GM21528 (cell line): Measurements from ENCODE around the gene APC2.
"Not testable (repeated sequence)": the region's sequence is repeated elsewhere in the genome, so short reads cannot be mapped to it uniquely, and the experiment has no call there.

Source experiments
- ATAC-seq: cut with Tn5 transposase; IDR thresholded peaks from one replicate; pipeline ENCODE4 v1.9.1; 2021; ENCODE audit warnings: mild to moderate bottlenecking, moderate library complexity; ENCODE audit not compliant: unreplicated experiment, low FRiP score

APC2 gene

DNA sequence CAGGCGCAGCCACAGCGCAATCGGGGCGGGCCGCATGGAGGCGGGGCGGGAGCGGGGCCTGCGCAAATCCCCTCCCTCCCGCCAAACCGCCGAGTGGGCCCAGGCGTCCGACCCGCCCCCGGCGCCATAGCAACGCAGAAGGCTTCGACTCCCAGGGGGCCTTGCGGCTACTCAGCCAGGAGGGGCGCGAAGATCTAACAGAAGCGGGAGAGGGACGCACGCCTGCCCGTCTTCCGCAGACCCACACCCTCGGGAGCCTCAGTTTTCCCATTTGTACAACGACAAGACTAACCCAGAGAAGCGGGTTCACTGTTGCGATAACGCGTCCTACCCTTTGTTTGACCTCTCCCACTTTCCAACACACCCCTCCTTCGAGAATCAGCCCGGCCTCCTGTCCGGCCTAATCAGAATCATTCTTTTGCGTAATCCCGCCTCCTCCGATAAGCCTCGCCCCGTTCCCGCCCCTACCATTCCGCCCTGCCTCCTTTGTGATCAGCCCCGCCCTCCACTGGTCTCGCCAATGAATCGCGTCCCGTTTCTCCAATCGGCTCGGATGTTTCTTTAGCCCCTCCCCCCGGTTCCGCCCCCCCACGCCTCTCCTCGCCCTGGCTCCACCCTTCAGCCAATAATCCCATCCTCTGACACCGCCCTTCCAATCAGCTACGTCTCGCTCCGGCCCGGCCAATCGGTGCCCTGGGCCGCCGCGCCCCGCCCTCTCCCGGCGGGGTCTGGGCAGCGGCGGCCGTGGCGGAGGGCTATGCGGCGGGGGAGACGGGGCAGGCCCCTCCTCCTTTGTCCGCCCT lies 40.6 kb downstream of the APC2 start, which contains the start of gene PCSK4:
PCSK4 (minus strand) TSS at position 40 of the 803 bp plus-strand sequence; CDS start at position 36, 4 bp downstream.
- peak; percentile 76 for ATAC-seq

DNA sequence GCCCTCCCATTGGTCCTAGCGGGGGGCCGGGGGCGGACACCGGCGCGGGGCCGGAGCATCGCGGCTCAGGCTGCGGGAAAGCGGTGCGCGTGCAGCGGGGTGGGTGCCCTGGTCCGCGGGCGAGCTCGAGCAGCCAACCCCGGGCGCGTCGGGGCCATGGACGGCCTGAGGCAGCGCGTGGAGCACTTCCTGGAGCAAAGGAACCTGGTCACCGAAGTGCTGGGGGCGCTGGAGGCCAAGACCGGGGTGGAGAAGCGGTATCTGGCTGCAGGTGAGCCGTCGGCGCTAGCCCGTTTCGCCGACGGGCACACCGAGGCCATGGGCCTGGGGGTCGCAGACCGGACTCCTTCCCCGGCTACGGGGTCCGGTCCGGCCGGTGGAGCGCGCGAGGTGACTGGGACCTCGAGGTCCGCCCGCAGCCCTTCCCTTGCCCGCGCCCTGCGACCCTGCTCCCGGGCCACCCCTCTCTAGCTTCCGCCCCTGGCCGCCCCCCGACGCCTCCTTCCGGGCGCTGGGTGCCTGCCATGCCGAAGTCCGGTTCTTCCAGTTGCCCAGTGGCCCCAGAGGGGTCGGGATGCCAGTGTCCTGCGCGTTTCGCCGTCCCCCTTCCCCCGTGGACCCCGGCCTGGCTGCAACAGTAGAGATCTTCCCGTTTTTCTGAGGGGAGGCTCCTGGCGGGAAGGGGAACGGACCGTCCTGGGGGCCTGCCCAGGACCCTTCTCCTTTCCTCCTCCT lies 41.4 kb downstream of the APC2 start, which contains the start of gene REEP6:
REEP6 (plus strand) TSS at position 68 of the 735 bp plus-strand sequence; CDS start at position 157, 89 bp downstream.
- ATAC-seq: no peak

DNA sequence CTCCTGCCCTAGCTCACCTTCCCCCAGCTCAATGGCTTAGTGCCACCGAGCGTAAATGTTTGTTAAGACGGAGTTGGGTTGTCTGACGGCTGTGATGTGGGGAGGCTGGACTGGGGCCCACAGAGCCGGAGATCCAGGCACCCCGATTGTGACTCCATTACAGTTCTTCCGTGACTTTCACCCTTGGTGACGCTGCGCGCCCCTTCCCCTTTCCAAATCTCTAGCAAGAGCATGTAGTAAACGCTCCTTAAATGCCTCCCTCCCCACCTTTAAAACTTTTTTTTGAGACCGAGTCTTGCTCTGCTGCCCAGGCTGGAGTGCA lies 41.9 kb downstream of the APC2 start:
- no peak for ATAC-seq

DNA sequence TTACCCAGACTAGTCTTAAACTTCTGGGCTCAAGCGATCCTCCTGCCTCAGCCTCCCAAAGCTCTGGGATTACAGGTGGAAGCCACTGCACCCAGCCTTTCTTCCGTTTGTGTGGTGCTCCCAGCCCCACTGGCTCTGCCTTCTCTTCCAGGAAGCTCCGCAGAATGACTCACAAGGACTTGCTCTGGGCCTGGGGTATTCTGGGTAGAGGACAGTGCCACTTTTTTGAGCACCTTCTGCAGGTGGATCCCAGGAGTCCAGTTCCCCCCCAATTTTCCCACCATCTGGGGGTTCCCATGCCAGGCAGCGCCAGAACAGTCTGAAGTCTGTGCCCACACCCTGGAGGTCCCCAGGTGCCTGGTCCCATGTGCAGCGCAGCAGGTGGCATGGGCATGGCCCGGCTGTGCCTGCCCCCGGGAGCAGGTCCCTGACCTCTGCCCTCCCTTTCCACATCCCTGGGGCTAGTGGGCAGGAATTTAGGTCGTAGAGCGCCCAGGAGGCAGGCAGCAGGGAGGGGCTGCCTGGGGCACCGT lies 42.6 kb downstream of the APC2 start:
- no peak for ATAC-seq

DNA sequence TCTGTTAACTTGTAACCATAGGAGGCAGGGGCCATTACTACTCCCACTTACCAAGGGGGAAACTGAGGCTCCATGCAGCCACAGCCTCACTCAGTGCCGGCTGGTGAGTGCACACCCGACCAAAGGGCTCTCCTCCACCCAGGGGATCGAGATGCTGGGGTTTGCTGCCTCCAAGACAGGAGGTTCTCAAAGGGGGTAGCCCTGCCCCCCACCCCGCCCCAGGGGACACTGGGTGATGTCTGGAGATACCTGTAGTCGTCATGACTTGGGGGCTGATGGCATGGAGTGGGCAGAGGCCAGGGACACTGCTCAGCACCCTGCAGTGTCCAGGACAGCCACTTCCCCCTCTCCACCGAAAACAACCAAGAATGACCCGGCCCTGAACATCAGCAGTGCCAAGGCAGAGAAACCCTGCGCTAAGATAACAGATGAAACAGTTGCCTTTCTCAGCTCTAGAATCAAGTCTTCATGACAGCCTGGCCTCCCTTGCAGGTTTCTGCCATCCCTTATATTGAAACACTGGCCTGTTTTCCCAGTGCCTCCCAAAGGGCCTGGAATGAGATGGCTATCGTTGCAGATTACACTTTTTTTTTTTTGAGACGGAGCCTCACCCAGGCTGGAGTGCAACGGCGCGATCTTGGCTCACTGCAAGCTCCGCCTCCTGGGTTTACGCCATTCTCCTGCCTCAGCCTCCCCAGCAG lies 44.3 kb downstream of the APC2 start:
- ATAC-seq: no peak

DNA sequence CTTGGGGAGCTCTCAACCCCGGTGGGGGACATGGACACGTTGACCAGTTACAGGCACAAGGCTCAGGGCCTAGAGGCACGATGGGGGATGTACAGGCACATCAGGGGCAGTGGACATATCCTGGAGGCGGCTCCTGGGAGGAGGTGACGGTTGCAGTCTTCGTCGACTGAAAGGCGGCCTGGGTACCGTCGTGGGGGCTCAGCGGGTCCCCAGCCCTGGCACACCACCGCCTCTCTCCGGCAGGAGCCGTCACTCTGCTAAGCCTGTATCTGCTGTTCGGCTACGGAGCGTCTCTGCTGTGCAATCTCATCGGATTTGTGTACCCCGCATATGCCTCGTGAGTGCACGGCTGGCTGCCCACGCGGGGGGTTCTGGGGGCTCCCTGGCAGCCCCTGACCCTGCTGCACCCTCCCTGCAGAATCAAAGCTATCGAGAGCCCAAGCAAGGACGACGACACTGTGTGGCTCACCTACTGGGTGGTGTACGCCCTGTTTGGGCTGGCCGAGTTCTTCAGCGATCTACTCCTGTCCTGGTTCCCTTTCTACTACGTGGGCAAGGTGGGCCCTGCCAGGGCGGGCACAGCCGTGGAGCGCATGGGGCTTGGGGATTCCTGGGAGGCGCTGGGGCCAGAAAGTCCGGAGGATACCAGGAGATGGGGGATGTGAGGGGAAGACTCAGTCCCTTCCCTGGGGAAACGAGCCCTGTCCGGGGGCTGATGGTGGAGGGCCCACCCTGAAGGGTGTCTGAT lies 45.3 kb downstream of the APC2 start:
- no peak for ATAC-seq

DNA sequence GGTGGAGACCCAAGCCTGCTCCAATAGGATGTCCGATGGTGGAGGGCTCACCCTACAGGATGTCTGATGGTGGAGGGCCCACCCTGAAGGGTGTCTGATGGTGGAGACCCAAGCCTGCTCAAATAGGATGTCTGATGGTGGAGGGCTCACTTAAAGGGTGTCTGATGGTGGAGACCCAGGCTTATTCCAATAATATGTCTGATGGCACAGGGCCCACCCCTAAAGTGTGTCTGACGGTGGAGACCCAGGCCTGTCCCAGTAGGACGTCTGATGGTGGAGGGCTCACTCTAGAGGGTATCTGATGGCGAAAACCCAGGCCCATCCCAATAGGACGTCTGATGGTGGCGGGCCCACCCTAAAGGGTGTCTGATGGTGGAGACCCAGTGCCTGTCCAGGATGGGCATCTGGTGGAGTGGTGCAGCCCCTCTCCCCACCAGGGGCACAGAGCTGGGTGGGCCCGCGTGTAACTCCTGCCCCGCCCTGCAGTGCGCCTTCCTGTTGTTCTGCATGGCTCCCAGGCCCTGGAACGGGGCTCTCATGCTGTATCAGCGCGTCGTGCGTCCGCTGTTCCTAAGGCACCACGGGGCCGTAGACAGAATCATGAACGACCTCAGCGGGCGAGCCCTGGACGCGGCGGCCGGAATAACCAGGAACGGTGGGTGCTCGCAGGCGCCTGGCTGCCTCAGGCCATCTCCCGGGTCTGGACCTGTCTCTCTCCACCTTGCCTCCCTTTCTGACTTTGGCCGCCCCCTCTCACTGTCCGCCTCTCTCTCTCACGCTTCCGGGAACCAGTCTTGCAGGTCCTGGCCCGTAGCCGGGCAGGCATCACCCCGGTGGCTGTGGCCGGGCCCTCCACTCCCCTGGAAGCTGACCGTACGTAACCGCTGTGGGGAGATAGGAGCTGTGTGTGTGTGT lies 46.1 kb downstream of the APC2 start:
- no peak for ATAC-seq

DNA sequence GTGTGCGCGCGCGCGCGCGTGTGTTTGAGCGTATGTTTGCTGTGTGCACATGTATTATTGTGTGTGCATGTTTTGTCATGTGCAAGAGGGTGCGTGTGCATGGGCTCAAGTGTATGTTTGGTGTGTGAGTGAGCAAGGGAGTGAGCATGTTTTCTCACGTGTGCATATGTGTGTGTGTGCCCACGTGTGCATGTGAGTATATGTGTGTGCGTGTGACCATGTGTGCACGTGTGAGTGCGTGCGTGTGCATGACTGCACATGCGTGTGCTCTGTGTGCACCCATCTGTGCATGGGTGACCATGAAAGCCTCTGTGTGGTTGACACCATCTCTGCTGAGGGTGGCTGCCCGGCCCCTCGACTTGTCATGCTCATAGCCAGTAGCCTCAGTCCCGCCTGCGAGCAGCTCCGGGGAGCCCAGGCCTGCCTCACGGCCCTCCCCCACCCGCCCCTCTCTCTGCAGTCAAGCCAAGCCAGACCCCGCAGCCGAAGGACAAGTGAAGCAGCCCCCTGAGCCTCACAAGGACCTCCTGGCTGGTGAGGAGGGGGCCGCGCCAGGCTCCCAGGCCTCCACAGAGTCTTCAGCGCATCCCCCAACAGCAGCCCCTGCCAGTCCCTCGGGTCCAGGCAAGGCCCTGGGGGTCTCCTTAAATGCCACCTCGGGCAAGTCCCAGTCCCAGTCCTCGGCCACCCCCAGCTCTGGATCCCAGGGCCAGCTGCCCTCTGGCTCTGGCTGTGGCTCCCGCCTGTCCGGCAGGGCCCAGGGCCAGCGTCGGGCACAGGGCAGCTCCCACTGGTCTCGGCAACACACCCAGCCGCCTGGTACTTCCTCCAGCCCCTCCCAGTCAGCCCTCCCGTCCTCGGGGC lies 47.0 kb downstream of the APC2 start:
- ATAC-seq: no peak

DNA sequence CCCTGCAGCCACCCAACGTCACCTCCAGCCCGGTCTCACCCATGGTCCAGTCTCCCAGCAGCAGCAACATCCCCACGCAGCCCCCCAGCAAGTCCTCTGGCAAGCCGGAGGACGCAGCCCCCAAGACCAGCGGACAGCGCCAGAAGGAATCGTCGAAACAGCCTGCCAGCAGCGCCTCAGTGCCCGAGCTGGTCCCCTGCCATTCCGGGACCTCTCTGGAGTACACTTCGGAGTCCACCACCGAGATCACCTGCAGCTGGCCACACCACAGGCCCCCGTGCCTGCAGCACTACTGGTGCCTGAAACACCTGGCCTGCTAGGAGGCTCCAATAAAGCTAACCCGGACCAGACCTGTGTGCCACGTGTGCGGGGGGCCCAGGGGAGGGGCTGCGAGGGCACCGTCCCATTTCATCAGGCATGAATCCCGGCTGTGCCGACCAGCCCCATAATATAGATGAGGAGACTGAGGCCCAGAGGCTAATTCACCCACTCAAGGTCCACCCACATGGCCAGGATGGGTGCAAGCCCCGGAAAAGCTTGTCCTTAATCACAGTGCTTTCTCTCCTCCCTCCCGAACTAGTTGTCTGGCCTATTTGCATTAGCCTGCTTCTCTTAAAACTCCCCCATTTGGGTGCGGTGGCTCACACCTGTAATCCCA lies 47.8 kb downstream of the APC2 start:
- ATAC-seq: no peak

DNA sequence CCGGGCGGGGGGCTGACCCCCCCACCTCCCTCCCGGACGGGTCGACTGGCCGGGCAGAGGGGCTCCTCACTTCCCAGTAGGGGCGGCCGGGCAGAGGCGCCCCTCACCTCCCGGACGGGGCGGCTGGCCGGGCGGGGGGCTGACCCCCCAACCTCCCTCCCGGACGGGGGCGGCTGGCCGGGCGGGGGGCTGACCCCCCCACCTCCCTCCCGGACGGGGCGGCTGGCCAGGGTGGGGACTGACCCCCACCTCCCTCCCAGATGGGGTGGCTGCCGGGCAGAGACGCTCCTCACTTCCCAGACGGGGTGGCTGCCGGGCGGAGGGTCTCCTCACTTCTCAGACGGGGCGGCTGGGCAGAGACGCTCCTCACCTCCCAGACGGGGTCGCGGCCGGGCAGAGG lies 49.3 kb downstream of the APC2 start:
- ATAC-seq: not testable (repeated sequence)

DNA sequence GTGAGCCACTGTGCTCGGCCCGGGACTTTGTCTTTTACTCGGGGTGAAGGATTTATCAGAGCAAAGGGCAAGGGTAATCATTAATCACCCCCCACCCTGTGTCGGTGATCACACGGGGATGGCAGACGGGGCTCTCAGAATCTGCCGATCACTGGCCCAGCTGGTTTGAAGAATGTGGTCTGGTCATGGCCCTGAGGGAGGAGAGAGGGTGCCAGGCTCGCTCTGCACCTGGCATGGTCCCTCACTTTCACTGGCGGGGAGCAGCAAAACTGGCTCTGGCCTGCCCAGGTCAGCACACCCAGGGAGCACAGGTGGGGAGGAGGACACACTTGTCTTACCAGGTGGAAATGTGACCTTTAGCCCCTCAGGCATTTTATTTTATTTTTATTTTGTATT lies 51.3 kb downstream of the APC2 start:
- ATAC-seq: no peak

DNA sequence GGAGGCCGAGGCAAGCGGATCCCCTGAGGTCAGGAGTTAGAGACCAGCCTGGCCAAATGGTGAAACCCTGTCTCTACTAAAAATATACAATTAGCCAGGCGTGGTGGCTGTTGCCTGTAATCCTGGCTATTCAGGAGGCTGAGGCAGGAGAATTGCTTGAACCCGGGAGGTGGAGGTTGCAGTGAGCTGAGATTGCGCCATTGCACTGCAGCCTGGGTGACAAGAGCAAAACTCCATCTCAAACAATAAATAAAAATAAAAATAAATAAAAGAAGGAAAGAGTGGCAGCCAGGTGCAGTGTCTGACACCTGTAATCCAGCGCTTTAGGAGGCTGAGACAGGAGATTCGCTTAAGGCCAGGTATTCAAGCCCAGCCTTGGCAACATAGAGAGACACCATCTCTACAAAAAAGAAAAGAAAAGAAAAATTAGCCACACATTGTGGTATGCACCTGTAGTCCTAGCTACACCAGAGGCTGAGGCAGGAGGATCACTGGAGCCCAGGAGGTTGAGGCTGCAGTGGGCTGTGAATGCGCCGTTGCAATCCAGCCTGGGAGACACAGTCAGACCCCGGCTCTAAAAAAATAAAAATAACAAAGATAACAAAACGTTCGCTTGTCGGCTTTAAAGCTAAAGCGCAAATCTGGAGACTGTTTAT lies 52.6 kb downstream of the APC2 start:
- no peak for ATAC-seq

DNA sequence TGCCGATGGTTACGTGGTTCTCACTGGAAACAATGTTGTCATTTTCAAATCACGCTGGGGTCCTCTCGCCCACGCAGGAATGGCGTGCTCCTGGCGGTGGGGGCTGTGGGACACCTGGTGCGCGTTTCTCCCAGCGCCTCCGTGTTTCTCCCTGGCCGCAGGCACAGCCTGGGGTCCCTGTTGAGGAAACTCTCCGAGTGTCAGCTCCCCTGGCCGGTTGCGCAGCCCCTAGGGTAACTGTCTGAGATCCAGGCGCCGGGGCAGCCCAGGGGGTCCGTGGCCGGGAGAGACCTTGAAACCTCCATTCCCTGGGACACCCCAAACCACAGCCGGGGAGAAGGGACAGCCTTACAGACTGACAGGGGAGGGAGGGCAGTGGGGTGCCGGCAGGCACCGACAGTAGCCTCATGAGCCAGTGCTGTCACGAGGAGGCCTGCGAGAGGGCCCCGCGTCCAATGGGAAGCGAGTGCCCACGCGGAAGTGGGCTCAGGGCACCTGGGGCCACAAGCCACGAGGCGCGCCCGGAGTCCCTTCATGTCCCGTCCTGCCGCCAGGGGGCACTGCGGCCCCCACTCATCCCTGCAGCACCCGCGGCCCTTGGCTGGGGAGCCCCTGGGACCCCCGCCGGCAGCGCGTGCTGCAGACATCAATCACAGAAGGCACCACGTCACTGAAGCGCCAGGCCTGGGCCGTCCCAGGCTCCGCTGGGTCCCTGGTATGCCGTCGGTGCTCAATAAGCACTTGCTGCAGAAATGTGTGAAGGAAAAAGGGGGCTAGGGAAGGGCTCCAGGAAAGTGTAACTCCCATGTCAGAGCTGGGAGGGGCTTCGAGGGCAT lies 53.4 kb downstream of the APC2 start:
- no peak for ATAC-seq

DNA sequence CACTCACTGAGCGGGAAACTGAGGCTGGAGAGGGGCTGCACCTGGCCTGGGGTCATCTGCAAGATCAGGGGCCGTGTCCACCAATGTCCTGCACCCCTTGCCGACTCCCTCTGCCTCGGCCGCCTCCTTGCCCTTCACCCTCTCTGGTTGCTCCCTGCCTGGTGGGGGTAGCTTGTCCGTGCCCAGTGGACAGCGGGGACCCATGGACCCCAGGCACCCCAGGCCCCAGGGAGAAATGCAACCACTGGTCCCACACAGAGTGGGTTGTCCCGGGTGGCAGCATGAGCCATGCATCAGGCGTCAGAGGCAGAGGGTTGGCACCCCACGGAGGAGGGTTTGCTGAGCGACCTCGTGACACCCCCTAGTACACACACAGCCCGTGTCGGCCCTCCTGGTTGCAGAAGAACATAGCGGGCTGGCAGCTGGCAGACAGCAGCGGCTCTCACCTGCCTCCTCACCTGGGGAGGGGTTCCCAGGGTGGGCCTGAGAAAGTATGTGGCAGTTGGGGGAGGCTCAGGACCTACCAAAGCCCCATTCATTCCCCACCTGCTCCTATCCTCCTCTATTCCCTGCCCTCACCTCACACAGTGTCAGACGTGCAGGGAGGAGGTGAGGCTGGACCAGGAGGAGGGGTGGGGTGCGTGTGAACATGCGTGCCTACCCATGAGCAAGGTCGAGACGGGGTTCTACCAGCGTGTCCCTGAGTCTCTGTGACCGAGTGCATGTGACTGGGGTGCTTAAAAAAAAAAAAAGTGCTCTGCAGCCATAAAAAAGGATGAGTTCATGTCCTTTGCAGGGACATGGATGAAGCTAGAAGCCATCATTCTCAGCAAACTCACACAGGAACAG lies 54.2 kb downstream of the APC2 start:
- ATAC-seq: no peak

DNA sequence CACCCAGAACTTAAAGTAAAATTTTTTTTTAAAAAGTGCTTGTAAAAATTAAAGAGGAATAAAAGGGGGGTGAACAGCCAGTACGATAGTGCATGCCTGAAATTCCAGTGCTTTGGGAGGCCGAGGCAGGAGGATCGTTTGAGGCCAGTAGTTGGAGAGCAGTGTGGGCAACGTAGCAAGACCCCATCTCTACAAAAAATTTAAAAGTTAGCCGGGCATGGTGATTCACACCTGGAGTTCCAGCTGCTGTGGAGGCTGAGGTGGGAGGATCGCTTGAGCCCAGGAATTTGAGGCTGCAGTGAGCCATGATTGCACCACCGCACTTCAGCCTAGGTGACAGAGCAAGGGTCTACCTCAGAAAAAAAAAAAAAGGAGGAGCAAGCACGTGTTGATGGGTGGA lies 55.1 kb downstream of the APC2 start:
- no peak for ATAC-seq
